ENCODE data around the gene LCN10. TPM values are rescaled to one million over a fixed set of nuclear protein-coding genes. Genes with fewer than 3 reads are reported as not detected.
"Not testable (repeated sequence)": the region's sequence is repeated elsewhere in the genome, so short reads cannot be mapped to it uniquely, and the experiment has no call there.

Gene LCN10
- total RNA-seq, 1 experiment from 2014 or later = not detected

GRCh38 chr9:136790640-136791515, 48.1 kb upstream of the LCN10 start, which contains the start of gene TMEM141:
Gene TMEM141, plus strand, starts transcription at chr9:136791344. Its CDS starts 27 bp downstream, at chr9:136791371.
- H3K9me2 ChIP-seq (replicated peaks; ENCODE audit: low read length) = no peaks in the 10 kb centered on the region
- CTCF ChIA-PET = interaction anchor here (0.6 kb wide), 1 partner anchor 20 kb away, joined by 3 read pairs; no protein-coding TSS in a partner anchor
- TF ChIP-seq EZH2phosphoT487 (IDR thresholded peaks at IDR 0.05; ENCODE audit: borderline replicate concordance, low read length) = no peak
- TF ChIP-seq, protein P1, sequence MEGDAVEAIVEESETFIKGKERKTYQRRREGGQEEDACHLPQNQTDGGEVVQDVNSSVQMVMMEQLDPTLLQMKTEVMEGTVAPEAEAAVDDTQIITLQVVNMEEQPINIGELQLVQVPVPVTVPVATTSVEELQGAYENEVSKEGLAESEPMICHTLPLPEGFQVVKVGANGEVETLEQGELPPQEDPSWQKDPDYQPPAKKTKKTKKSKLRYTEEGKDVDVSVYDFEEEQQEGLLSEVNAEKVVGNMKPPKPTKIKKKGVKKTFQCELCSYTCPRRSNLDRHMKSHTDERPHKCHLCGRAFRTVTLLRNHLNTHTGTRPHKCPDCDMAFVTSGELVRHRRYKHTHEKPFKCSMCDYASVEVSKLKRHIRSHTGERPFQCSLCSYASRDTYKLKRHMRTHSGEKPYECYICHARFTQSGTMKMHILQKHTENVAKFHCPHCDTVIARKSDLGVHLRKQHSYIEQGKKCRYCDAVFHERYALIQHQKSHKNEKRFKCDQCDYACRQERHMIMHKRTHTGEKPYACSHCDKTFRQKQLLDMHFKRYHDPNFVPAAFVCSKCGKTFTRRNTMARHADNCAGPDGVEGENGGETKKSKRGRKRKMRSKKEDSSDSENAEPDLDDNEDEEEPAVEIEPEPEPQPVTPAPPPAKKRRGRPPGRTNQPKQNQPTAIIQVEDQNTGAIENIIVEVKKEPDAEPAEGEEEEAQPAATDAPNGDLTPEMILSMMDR (conservative IDR thresholded peaks at IDR 0.05; ENCODE audit: low read depth, low read length) = no peak
- no peak for TF ChIP-seq EZH2 (IDR thresholded peaks at IDR 0.05; ENCODE audit: low read length, unreplicated experiment)
- peak within 1 kb of the TSS; percentile 68 for H3K4me3 ChIP-seq (ENCODE audit: low read length)
- peak within 1 kb of the TSS; percentile 54; the same call in 1 of the 2 replicates for H2AFZ ChIP-seq (ENCODE audit: low read length)
- peaks cover 13% of the 10 kb centered on the region for H3K79me2 ChIP-seq (ENCODE audit: low read length)
- no peaks in the 10 kb centered on the region for H3K27me3 ChIP-seq (ENCODE audit: low read length)
- H4K20me1 ChIP-seq (ENCODE audit: low read length) = no peaks in the 10 kb centered on the region
- peaks cover 2% of the 10 kb centered on the region; the same call in 1 of the 2 replicates for H3K36me3 ChIP-seq (ENCODE audit: low read depth, low read length)
- intact Hi-C loops (cut with micrococcal nuclease) = loop anchor here (1.0 kb wide), 1 partner anchor 9 kb away; no protein-coding TSS in a partner anchor
- peak within 1 kb of the TSS; percentile 89 for H3K4me2 ChIP-seq (ENCODE audit: low read length)
- no peaks in the 10 kb centered on the region for H3K9me3 ChIP-seq (ENCODE audit: low read length)
- H3F3A ChIP-seq (ENCODE audit: low read length, unreplicated experiment) = no peaks in the 10 kb centered on the region
- H3K27ac ChIP-seq (ENCODE audit: low read length) = peak within 1 kb of the TSS; percentile 79
- H3K9ac ChIP-seq (ENCODE audit: low read length) = peak within 1 kb of the TSS; percentile 92
- H3K4me1 ChIP-seq (ENCODE audit: insufficient read depth, low read length) = peaks cover 22% of the 10 kb centered on the region
- peak; percentile 95 for DNase-seq
- BruUV-seq (replicated peaks) = no TSS peak
- POLR2A ChIA-PET (ENCODE audit: unreplicated experiment) = interaction anchor here (0.6 kb wide), 2 partner anchors 78 to 238 kb away, joined by 4 to 9 read pairs; no protein-coding TSS in a partner anchor
- peak; percentile 88 for ATAC-seq

DNA sequence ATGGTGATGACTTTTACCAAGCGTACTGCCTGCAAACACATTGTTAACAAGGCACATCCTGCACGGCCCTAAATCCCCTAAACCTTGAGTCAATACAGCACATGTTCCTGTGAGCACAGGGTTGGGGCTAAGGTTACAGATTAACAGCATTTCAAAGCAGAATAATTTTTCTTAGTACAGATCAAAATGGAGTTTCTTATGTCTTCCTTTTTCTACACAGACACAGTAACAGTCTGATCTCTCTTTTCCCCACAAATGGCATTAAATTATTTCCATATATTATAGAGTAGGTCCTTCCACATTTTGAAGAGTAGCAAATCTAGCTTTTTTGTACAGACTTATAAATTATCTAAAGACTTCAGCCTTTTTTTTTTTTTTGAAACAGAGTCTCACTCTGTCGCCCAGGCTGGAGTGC, 46.8 kb upstream of the LCN10 start:
- Histone ChIP-seq H3F3A (ENCODE audit: low read length, unreplicated experiment) (no peaks in the 10 kb centered on the region), H3K36me3 (ENCODE audit: low read depth, low read length) (peaks cover 2% of the 10 kb centered on the region; the same call in 1 of the 2 replicates), H3K9ac (ENCODE audit: low read length) (no peak overlapping the region), H4K20me1 (ENCODE audit: low read length) (no peaks in the 10 kb centered on the region), H3K4me3 (ENCODE audit: low read length) (no peak overlapping the region), H3K4me2 (ENCODE audit: low read length) (no peak overlapping the region), H3K79me2 (ENCODE audit: low read length) (peaks cover 13% of the 10 kb centered on the region), H3K9me2 (replicated peaks; ENCODE audit: low read length) (no peaks in the 10 kb centered on the region), H3K4me1 (ENCODE audit: insufficient read depth, low read length) (peaks cover 22% of the 10 kb centered on the region), H3K27me3 (ENCODE audit: low read length) (no peaks in the 10 kb centered on the region), H3K9me3 (ENCODE audit: low read length) (no peaks in the 10 kb centered on the region), H2AFZ (ENCODE audit: low read length) (peak overlapping the region; percentile 93; the same call in 1 of the 2 replicates), H3K27ac (ENCODE audit: low read length) (no peak overlapping the region)
- TF ChIP-seq, protein P1 (conservative IDR thresholded peaks at IDR 0.05; ENCODE audit: low read depth, low read length) = no peak
- TF ChIP-seq EZH2phosphoT487 (IDR thresholded peaks at IDR 0.05; ENCODE audit: borderline replicate concordance, low read length) (no peak), EZH2 (IDR thresholded peaks at IDR 0.05; ENCODE audit: low read length, unreplicated experiment) (no peak)
- ChIA-PET POLR2A (ENCODE audit: unreplicated experiment) (interaction anchor here (0.6 kb wide), 1 partner anchor 60 kb away, joined by 5 read pairs; no protein-coding TSS in a partner anchor), CTCF (no interaction called here)
- BruUV-seq (replicated peaks) = no TSS peak
- ATAC-seq = no peak
- DNase-seq = no peak
- intact Hi-C loops (cut with micrococcal nuclease) = loop anchor here (5.0 kb wide), 1 partner anchor 248 kb away; no protein-coding TSS in a partner anchor

DNA sequence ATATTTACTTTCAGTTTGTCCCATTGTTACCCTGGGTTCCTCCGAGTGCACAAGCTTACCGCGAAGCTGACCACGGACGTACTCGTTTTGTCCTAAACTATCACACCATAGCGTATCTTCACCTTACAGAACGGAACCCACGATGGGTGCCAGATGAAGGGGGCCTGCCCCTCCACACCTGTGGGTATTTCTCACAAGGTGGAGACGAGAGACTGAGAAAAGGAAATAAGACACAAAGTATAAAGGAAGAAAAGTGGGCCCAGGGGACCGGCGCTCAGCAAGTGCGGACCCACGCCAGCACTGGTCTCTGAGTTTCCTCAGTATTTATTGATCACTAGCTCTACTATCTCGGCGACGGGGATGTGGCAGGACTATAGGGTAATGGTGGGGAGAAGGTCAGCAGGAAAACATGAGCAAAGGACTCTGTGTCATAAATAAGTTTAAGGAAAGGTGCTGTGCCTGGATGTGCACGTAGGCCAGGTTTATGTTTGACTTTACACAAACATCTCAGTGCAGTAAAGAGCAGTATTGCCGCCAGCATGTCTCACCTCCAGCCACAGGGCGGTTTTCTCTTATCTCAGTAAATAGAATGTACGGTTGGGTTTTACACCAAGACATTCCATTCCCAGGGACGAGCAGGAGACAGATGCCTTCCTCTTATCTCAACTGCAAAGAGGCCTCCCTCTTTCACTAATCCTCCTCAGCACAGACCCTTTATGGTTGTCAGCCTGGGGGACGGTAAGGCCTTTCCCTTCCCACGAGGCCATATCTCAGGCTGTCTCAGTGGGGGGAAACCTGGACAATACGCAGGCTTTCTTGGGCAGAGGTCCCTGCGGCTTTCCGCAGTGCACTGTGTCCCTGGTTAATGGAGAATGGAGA, 46.1 kb upstream of the LCN10 start:
- BruUV-seq (replicated peaks) = not testable (repeated sequence)

More for the DNA sequence above, 46.1 kb upstream of the LCN10 start:
- peak overlapping the region; percentile 95 for H3K4me2 ChIP-seq (ENCODE audit: low read length)
- not testable (repeated sequence) for H3K9me2 ChIP-seq (replicated peaks; ENCODE audit: low read length); H3K27me3 ChIP-seq (ENCODE audit: low read length); H3F3A ChIP-seq (ENCODE audit: low read length, unreplicated experiment); H3K9me3 ChIP-seq (ENCODE audit: low read length); H3K36me3 ChIP-seq (ENCODE audit: low read depth, low read length); H4K20me1 ChIP-seq (ENCODE audit: low read length); ATAC-seq; H3K27ac ChIP-seq (ENCODE audit: low read length)
- peak overlapping the region; percentile 93 for H2AFZ ChIP-seq (ENCODE audit: low read length)
- peak overlapping the region; percentile 70 for H3K4me3 ChIP-seq (ENCODE audit: low read length)
- peak; percentile 18 for DNase-seq
- H3K9ac ChIP-seq (ENCODE audit: low read length) = peak overlapping the region; percentile 47; the same call in 1 of the 2 replicates
- ChIA-PET POLR2A (ENCODE audit: unreplicated experiment) (interaction anchor here (0.6 kb wide), 1 partner anchor 60 kb away, joined by 5 read pairs; no protein-coding TSS in a partner anchor), CTCF (interaction anchor here (0.6 kb wide), 1 partner anchor 205 kb away, joined by 4 read pairs; no protein-coding TSS in a partner anchor)
- peaks cover 22% of the 10 kb centered on the region for H3K4me1 ChIP-seq (ENCODE audit: insufficient read depth, low read length)
- intact Hi-C loops (cut with micrococcal nuclease) = loop anchor here (5.0 kb wide), 1 partner anchor 248 kb away; no protein-coding TSS in a partner anchor
- H3K79me2 ChIP-seq (ENCODE audit: low read length) = peaks cover 13% of the 10 kb centered on the region

Data from PC-3 (cell line).